ENCODE data around the gene PAPPA2. TPM values are rescaled to one million over a fixed set of nuclear protein-coding genes. Genes with fewer than 3 reads are reported as not detected.

Gene PAPPA2
- total RNA-seq, 1 experiment from 2014 or later: not detected

- no peak overlapping the region for H3K4me2 ChIP-seq (ENCODE audit: low read length)
- no peaks in the 10 kb centered on the region for H3K4me1 ChIP-seq (ENCODE audit: insufficient read depth, low read length)
- TF ChIP-seq EZH2 (IDR thresholded peaks at IDR 0.05; ENCODE audit: low read length, unreplicated experiment) (no peak), EZH2phosphoT487 (IDR thresholded peaks at IDR 0.05; ENCODE audit: borderline replicate concordance, low read length) (no peak)
- TF ChIP-seq, protein P1, sequence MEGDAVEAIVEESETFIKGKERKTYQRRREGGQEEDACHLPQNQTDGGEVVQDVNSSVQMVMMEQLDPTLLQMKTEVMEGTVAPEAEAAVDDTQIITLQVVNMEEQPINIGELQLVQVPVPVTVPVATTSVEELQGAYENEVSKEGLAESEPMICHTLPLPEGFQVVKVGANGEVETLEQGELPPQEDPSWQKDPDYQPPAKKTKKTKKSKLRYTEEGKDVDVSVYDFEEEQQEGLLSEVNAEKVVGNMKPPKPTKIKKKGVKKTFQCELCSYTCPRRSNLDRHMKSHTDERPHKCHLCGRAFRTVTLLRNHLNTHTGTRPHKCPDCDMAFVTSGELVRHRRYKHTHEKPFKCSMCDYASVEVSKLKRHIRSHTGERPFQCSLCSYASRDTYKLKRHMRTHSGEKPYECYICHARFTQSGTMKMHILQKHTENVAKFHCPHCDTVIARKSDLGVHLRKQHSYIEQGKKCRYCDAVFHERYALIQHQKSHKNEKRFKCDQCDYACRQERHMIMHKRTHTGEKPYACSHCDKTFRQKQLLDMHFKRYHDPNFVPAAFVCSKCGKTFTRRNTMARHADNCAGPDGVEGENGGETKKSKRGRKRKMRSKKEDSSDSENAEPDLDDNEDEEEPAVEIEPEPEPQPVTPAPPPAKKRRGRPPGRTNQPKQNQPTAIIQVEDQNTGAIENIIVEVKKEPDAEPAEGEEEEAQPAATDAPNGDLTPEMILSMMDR (conservative IDR thresholded peaks at IDR 0.05; ENCODE audit: low read depth, low read length): no peak
- H3K27ac ChIP-seq (ENCODE audit: low read length): no peak overlapping the region
- H3K36me3 ChIP-seq (ENCODE audit: low read depth, low read length): no peaks in the 10 kb centered on the region
- no peaks in the 10 kb centered on the region for H3F3A ChIP-seq (ENCODE audit: low read length, unreplicated experiment)
- H3K9me2 ChIP-seq (replicated peaks; ENCODE audit: low read length): no peaks in the 10 kb centered on the region
- H4K20me1 ChIP-seq (ENCODE audit: low read length): no peaks in the 10 kb centered on the region
- CTCF ChIA-PET: no interaction called here
- no peak for DNase-seq
- H3K27me3 ChIP-seq (ENCODE audit: low read length): peaks cover 7% of the 10 kb centered on the region; the same call in 1 of the 2 replicates
- ATAC-seq: no peak
- no peak overlapping the region for H3K4me3 ChIP-seq (ENCODE audit: low read length)
- intact Hi-C loops (cut with micrococcal nuclease): no loop called here
- H3K9me3 ChIP-seq (ENCODE audit: low read length): no peaks in the 10 kb centered on the region
- H2AFZ ChIP-seq (ENCODE audit: low read length): no peak overlapping the region
- POLR2A ChIA-PET (ENCODE audit: unreplicated experiment): no interaction called here
- H3K9ac ChIP-seq (ENCODE audit: low read length): no peak overlapping the region
- no TSS peak for BruUV-seq (replicated peaks)
- no peaks in the 10 kb centered on the region for H3K79me2 ChIP-seq (ENCODE audit: low read length)
Measured at GRCh38 chr1:176854121-176854520, 391.1 kb downstream of the PAPPA2 start.

DNA sequence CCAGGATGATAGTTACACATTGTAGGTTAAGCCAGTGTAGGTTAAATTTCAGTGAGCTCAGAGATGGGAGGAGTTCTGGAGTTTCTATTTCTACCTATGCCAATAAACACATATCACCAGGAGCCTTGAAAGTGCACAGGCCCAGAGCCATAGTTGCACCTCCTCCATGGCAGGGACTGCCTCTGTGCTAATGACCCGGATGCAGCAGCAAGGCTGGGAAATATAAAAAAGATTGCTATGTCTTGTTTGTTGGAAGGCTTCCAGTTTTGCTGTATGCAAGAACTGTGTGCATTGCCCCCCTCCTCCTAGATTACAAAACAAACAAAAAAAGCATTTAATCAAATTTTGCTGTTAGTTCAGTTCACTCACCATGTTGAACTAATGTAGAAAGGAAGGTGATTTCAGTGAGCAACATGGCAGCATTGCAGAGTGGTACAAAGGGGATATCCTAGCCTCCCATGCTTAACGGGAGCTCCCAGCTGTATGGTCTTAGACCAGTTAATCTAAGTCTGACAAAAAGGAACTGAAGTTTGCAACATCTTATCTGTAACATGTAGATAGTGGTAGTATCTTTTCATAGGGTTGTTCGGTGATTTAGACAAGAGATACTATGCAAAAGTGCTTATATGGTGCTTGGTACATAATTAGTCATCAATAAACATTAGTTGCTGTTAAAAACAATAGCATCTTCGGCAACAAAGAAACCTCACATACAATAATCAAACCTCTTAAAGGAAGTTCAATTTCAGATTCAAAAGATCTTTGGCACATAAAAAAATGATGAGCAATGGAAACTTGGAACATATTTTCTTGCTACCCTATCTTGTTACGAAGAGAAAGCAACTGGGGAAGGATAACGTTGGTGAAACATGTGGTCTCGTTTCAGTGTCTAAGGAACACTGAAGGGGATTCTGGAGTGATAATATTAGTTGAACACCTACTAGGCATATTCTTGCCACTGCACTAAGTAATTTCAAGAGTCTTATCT is 392.1 kb downstream of the PAPPA2 start:
- H3K27ac ChIP-seq (ENCODE audit: low read length): no peak overlapping the region
- ATAC-seq (no peak), DNase-seq (no peak)
- TF ChIP-seq EZH2 (IDR thresholded peaks at IDR 0.05; ENCODE audit: low read length, unreplicated experiment) (no peak), EZH2phosphoT487 (IDR thresholded peaks at IDR 0.05; ENCODE audit: borderline replicate concordance, low read length) (no peak)
- TF ChIP-seq, protein P1 (conservative IDR thresholded peaks at IDR 0.05; ENCODE audit: low read depth, low read length): no peak
- H2AFZ ChIP-seq (ENCODE audit: low read length): no peak overlapping the region
- no TSS peak for BruUV-seq (replicated peaks)
- ChIA-PET CTCF (no interaction called here), POLR2A (ENCODE audit: unreplicated experiment) (no interaction called here)
- no peaks in the 10 kb centered on the region for H4K20me1 ChIP-seq (ENCODE audit: low read length)
- no peaks in the 10 kb centered on the region for H3K9me3 ChIP-seq (ENCODE audit: low read length)
- no peaks in the 10 kb centered on the region for H3K79me2 ChIP-seq (ENCODE audit: low read length)
- no peaks in the 10 kb centered on the region for H3F3A ChIP-seq (ENCODE audit: low read length, unreplicated experiment)
- H3K27me3 ChIP-seq (ENCODE audit: low read length): peaks cover 7% of the 10 kb centered on the region; the same call in 1 of the 2 replicates
- intact Hi-C loops (cut with micrococcal nuclease): no loop called here
- H3K36me3 ChIP-seq (ENCODE audit: low read depth, low read length): no peaks in the 10 kb centered on the region
- H3K9me2 ChIP-seq (replicated peaks; ENCODE audit: low read length): no peaks in the 10 kb centered on the region
- no peak overlapping the region for H3K4me2 ChIP-seq (ENCODE audit: low read length)
- no peaks in the 10 kb centered on the region for H3K4me1 ChIP-seq (ENCODE audit: insufficient read depth, low read length)
- no peak overlapping the region for H3K4me3 ChIP-seq (ENCODE audit: low read length)
- H3K9ac ChIP-seq (ENCODE audit: low read length): no peak overlapping the region

GRCh38 chr1:176857632-176858031 is 394.7 kb downstream of the PAPPA2 start:
- Histone ChIP-seq H3K9me2 (replicated peaks; ENCODE audit: low read length) (no peaks in the 10 kb centered on the region), H3K4me2 (ENCODE audit: low read length) (no peak overlapping the region), H2AFZ (ENCODE audit: low read length) (no peak overlapping the region), H3F3A (ENCODE audit: low read length, unreplicated experiment) (no peaks in the 10 kb centered on the region), H3K79me2 (ENCODE audit: low read length) (no peaks in the 10 kb centered on the region), H3K27ac (ENCODE audit: low read length) (no peak overlapping the region), H3K9me3 (ENCODE audit: low read length) (no peaks in the 10 kb centered on the region), H3K36me3 (ENCODE audit: low read depth, low read length) (no peaks in the 10 kb centered on the region), H3K27me3 (ENCODE audit: low read length) (no peaks in the 10 kb centered on the region), H3K4me1 (ENCODE audit: insufficient read depth, low read length) (no peaks in the 10 kb centered on the region), H3K9ac (ENCODE audit: low read length) (no peak overlapping the region), H3K4me3 (ENCODE audit: low read length) (no peak overlapping the region), H4K20me1 (ENCODE audit: low read length) (no peaks in the 10 kb centered on the region)
- ATAC-seq (no peak), DNase-seq (peak; percentile 21)
- intact Hi-C loops (cut with micrococcal nuclease): no loop called here
- BruUV-seq (replicated peaks): no TSS peak
- POLR2A ChIA-PET (ENCODE audit: unreplicated experiment): no interaction called here
- CTCF ChIA-PET: no interaction called here
- no peak for TF ChIP-seq EZH2 (IDR thresholded peaks at IDR 0.05; ENCODE audit: low read length, unreplicated experiment)
- TF ChIP-seq, protein P1 (conservative IDR thresholded peaks at IDR 0.05; ENCODE audit: low read depth, low read length): no peak
- no peak for TF ChIP-seq EZH2phosphoT487 (IDR thresholded peaks at IDR 0.05; ENCODE audit: borderline replicate concordance, low read length)
